Thyroid gland (tissue), 4 donors: ENCODE data around the gene DSTN.

Source experiments
- POLR2A ChIP-seq, 2 donors: fragments of 450-650 bp; IDR thresholded peaks; one replicate each; pipeline ENCODE4 v1.6.1; 2017; ENCODE audit warnings: antibody characterized with exemption in 2 of 2, mild to moderate bottlenecking in 2 of 2, moderate library complexity in 1 of 2
- TF ChIP-seq, protein P1 (sequence below), 6 experiments: fragments of 200-600 bp in 3 of 6; fragments of 450-650 bp in 3 of 6; sonication (generic) in 3 of 6; IDR thresholded peaks; one replicate each; pipeline ENCODE4 v1.5.1; 2016 to 2019; ENCODE audit warnings: antibody characterized with exemption in 6 of 6, mild to moderate bottlenecking in 2 of 6, inconsistent platforms in 1 of 6, moderate library complexity in 1 of 6

DNA sequence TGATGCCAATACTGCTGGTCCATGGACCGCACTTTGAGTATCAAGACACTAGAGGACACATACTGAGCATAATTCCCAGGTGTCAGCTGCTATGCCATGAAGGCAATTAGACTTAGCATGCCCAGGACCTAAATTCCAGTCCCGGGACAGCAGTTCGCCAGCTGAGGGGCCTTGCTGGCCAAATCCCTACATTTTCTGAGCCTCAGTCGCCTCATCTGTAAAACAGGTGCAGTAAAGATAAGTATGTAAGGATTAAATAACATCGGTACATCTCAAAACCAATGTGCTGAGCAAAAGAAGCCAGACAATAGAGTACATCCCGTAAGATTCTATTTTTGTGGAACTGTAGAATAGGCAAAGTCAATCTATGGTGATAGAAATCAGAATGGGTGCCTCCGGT, 39.7 kb upstream of the DSTN start:
- TF ChIP-seq, protein P1, sequence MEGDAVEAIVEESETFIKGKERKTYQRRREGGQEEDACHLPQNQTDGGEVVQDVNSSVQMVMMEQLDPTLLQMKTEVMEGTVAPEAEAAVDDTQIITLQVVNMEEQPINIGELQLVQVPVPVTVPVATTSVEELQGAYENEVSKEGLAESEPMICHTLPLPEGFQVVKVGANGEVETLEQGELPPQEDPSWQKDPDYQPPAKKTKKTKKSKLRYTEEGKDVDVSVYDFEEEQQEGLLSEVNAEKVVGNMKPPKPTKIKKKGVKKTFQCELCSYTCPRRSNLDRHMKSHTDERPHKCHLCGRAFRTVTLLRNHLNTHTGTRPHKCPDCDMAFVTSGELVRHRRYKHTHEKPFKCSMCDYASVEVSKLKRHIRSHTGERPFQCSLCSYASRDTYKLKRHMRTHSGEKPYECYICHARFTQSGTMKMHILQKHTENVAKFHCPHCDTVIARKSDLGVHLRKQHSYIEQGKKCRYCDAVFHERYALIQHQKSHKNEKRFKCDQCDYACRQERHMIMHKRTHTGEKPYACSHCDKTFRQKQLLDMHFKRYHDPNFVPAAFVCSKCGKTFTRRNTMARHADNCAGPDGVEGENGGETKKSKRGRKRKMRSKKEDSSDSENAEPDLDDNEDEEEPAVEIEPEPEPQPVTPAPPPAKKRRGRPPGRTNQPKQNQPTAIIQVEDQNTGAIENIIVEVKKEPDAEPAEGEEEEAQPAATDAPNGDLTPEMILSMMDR (IDR thresholded peaks at IDR 0.05): no peak
- TF ChIP-seq POLR2A (IDR thresholded peaks at IDR 0.05): no peak
